Mucosa of rectum (tissue), 2 donors: ENCODE data around the gene OAS1.

Source experiments
- H3K27ac ChIP-seq, 2 donors: one replicate each; pipeline ENCODE4 v1.7.0; 2013; ENCODE audit warnings: inconsistent platforms in 2 of 2, low read depth in 2 of 2, low read length in 2 of 2
- H3K27me3 ChIP-seq, 2 donors: one replicate each; pipeline ENCODE4 v1.7.0; 2013; ENCODE audit warnings: low read length in 2 of 2; ENCODE audit not compliant: control insufficient read depth in 2 of 2, insufficient read depth in 2 of 2
- H3K36me3 ChIP-seq, 2 donors: one replicate each; pipeline ENCODE4 v1.7.0; 2013; ENCODE audit warnings: low read length in 2 of 2; ENCODE audit not compliant: control insufficient read depth in 2 of 2, insufficient read depth in 2 of 2
- H3K4me1 ChIP-seq, 2 donors: one replicate each; pipeline ENCODE4 v1.7.0; 2013; ENCODE audit warnings: low read length in 2 of 2, mild to moderate bottlenecking in 1 of 2; ENCODE audit not compliant: control insufficient read depth in 2 of 2, insufficient read depth in 2 of 2
- H3K4me3 ChIP-seq, 2 donors: one replicate each; pipeline ENCODE4 v1.7.0; 2013; ENCODE audit warnings: low read length in 2 of 2
- H3K9ac ChIP-seq, 2 donors: one replicate each; pipeline ENCODE4 v1.7.0; 2013; ENCODE audit warnings: low read length in 2 of 2, low read depth in 1 of 2, mild to moderate bottlenecking in 1 of 2
- H3K9me3 ChIP-seq, 2 donors: one replicate each; pipeline ENCODE4 v1.7.0; 2013; ENCODE audit warnings: low read length in 2 of 2; ENCODE audit not compliant: control insufficient read depth in 2 of 2
- donor health status: healthy.
- donor health status: Normal muscosa, but diverticular disease.

Gene OAS1

DNA sequence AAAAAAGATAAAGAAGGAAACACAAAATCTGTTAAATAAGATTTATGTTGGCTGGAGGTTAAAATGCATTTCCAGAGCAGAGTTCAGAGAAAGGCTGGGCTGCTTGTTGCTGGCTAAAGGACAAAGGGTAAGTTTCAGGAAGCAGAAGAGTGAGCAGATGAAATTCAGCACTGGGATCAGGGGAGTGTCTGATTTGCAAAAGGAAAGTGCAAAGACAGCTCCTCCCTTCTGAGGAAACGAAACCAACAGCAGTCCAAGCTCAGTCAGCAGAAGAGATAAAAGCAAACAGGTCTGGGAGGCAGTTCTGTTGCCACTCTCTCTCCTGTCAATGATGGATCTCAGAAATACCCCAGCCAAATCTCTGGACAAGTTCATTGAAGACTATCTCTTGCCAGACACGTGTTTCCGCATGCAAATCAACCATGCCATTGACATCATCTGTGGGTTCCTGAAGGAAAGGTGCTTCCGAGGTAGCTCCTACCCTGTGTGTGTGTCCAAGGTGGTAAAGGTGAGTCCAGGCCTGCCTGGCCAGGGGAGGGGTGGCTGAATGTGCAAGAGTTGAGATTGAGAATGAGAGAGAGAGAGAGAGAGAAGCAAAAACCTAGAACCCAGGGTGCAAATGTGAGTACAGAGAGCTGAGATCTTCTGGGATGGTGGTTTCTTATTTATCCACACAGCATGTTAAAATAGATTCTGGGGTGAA is at the start of gene OAS1:
TSS of gene OAS1 (plus strand) at position 251 of the 703 bp plus-strand sequence. CDS start at position 329, 78 bp downstream.
- H3K9me3 ChIP-seq = no peaks in the 10 kb centered on the region
- H3K9ac ChIP-seq = peak within 1 kb of the TSS; percentile 73 to 84
- peaks cover 4 to 18% of the 10 kb centered on the region in 2 donors for H3K36me3 ChIP-seq
- H3K27me3 ChIP-seq = no peaks in the 10 kb centered on the region
- H3K27ac ChIP-seq = peak within 1 kb of the TSS; percentile 94
- H3K4me3 ChIP-seq = peak within 1 kb of the TSS; percentile 90 to 97
- peaks cover 34 to 55% of the 10 kb centered on the region in 2 donors for H3K4me1 ChIP-seq

DNA sequence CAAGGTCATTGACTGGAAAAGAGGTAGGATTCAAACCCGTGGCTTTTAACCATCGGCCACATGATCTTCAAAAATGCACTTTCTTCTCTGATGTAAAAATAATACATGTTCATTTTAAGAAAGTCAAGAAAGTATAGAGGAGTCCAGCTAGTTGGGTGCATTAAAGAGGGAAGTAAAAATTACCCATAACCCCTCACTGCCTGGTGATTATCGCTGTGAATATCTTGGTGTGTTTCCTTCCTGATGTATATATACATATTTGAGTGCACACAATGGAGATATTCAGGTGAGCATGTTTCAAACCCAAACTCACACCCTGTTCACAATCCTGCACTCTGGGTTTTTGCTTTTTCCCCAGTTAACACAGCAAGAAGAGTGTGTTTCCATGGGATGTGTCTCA is 47.5 kb upstream of the OAS1 start:
- H3K9ac ChIP-seq = no peak overlapping the region
- H3K4me3 ChIP-seq = no peak overlapping the region
- H3K27me3 ChIP-seq = peaks cover 0 to 9% of the 10 kb centered on the region in 2 donors
- no peaks in the 10 kb centered on the region for H3K9me3 ChIP-seq
- H3K36me3 ChIP-seq = no peaks in the 10 kb centered on the region
- no peaks in the 10 kb centered on the region for H3K4me1 ChIP-seq
- H3K27ac ChIP-seq = no peak overlapping the region

DNA sequence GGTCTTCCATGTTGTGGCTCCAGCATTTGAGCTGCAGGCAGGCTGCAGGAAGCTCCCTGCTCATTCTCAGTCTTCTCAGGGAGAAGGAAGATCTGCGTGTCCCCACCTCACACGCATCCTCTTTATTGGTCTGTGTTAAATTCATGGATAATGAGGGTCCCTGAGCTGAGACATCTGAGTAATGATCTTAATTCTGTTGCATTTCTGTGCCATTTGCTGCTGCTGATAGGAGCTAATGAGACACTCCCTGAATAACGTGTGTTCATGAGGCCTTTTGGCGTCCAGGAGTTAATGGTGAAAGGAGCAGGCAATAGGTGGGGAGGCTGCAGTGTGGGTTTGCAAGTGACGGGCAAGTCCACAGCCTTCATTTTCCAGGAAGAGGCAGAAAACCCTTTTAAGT is 46.6 kb upstream of the OAS1 start:
- Histone ChIP-seq H3K9me3 (no peaks in the 10 kb centered on the region), H3K4me1 (no peaks in the 10 kb centered on the region), H3K27ac (no peak overlapping the region), H3K27me3 (peaks cover 0 to 9% of the 10 kb centered on the region in 2 donors), H3K36me3 (no peaks in the 10 kb centered on the region), H3K9ac (no peak overlapping the region), H3K4me3 (no peak overlapping the region)

DNA sequence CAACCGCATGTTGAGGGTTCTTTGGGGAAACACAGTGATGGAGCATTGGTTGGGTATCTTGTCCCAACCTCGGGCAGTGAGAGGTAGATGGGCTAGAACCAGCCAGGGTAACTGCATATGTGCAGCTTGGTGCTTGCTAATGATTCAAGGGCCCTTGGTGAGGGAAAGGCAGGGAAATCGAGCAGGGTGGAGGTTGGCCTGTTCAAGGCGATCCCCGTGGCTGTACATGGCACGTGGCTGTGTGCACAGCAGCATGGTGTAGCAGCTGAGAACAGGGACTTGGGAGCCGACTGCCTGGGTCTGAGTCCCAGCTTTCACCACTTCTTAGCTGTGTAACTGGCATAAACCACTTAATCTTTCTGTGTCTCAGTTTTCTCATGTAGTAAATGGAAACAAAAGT is 45.5 kb upstream of the OAS1 start:
- Histone ChIP-seq H3K27ac (no peak overlapping the region), H3K9me3 (no peaks in the 10 kb centered on the region), H3K36me3 (no peaks in the 10 kb centered on the region), H3K4me1 (no peaks in the 10 kb centered on the region), H3K4me3 (no peak overlapping the region), H3K9ac (no peak overlapping the region), H3K27me3 (peaks cover 0 to 9% of the 10 kb centered on the region in 2 donors)

DNA sequence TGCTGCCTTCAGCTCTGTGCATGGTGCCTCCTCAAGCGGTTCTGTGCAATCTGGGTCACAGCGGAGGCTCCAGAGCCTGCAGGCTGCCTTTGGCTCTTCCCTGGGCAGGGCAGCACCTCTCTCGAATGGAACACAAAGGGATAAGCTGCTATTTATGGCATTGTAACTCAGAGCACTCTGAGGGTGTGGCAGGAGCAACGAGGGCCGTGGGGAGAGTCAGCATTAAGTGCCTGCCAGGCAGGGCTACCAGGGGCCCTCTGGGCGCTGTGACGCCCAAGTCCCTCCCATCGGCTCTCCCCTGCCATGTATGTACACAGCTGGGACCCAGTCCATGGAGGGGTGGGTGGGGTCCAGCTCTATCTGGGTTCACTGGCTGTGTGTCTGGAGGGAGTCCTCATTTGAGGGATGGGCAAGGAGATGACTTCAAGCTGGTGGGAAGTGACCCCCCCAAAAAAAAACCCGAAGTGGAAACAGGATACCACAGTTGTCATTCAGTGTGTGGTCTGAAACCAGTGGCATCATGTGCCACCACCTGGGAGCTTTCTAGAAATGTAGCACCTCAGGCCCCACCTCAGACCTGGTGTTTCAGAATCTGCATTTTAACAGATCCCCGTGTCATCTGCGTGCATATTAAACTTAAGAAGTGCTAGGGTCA is 44.0 kb upstream of the OAS1 start:
- Histone ChIP-seq H3K9me3 (no peaks in the 10 kb centered on the region), H3K36me3 (no peaks in the 10 kb centered on the region), H3K4me1 (no peaks in the 10 kb centered on the region), H3K27me3 (peaks cover 0 to 5% of the 10 kb centered on the region in 2 donors), H3K9ac (no peak overlapping the region), H3K27ac (no peak overlapping the region), H3K4me3 (no peak overlapping the region)

DNA sequence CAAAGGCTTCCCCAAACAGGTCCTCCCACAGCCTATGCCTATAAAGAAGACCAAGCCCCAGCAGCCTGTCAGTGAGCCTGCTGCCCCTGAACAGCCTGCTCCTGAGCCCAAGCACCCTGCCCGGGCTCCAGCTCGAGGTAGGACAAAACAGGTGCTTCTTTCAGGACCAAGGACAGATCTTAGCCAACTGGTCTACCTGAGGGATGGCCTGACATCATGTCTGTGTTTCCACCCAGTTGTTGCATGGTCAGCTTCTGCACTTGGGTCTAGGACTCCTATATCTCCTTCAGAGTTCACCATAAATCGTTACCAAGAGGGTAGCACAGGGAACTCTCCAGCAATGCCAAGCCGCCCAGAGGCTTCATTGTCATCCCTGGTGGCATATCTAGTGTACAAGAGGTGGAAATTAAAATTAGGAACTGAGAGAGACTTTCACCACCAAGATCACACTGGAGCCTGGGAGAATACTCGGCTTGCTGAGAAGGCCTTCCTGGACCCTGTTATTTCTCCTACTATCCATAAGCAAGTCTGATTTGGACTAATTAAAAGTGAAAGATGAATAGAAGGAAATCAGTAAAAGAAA is 38.2 kb upstream of the OAS1 start:
- Histone ChIP-seq H3K4me1 (no peaks in the 10 kb centered on the region), H3K36me3 (no peaks in the 10 kb centered on the region)

DNA sequence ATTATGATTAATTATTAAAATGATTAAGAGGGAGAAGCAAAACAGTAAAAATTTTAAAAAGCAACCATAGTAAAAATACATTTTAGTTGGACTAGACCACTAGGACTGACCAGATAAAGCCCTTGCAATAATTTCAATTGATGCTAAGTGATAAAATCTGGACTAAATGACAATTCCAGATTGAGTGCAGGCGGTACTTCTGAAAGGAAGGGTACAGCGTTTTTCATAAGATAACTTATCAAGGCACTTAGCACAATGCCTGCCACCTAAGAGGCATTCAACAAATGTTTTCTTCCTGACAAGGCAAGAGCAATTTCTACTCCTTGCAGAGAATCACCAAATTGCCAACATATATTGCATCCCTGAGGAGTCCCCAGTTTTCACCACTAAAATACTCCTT is 37.7 kb upstream of the OAS1 start:
- no peak overlapping the region for H3K4me3 ChIP-seq
- no peak overlapping the region for H3K27ac ChIP-seq
- H3K27me3 ChIP-seq = peaks cover 2 to 4% of the 10 kb centered on the region in 2 donors
- no peaks in the 10 kb centered on the region for H3K4me1 ChIP-seq
- H3K9ac ChIP-seq = no peak overlapping the region
- H3K9me3 ChIP-seq = no peaks in the 10 kb centered on the region
- no peaks in the 10 kb centered on the region for H3K36me3 ChIP-seq

More for the DNA sequence above, 38.2 kb upstream of the OAS1 start:
- no peak overlapping the region for H3K4me3 ChIP-seq
- H3K27me3 ChIP-seq = peaks cover under 1 to 4% of the 10 kb centered on the region in 2 donors
- no peak overlapping the region for H3K27ac ChIP-seq
- H3K9ac ChIP-seq = no peak overlapping the region
- H3K9me3 ChIP-seq = no peaks in the 10 kb centered on the region

DNA sequence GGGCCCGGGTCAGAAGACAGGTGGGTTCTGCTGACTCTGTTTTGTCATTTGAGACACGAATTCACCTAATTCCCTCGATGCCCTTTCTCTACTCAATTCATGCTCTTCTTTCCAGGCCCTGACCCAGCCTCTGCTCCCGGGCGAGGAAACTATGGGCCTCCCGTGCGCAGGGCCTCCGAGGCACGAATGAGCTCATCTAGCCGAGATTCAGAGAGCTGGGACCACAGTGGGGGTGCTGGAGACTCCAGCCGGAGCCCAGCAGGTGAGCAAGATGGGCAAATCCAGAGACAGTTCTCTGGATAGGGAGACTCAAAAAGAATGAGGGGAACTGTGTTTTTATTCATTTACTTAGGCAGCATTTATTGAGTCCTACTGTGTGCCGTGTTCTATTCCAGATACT is 37.0 kb upstream of the OAS1 start:
- Histone ChIP-seq H3K4me3 (no peak overlapping the region), H3K4me1 (no peaks in the 10 kb centered on the region), H3K36me3 (no peaks in the 10 kb centered on the region), H3K9me3 (no peaks in the 10 kb centered on the region), H3K9ac (no peak overlapping the region), H3K27ac (no peak overlapping the region), H3K27me3 (peaks cover 2 to 4% of the 10 kb centered on the region in 2 donors)

DNA sequence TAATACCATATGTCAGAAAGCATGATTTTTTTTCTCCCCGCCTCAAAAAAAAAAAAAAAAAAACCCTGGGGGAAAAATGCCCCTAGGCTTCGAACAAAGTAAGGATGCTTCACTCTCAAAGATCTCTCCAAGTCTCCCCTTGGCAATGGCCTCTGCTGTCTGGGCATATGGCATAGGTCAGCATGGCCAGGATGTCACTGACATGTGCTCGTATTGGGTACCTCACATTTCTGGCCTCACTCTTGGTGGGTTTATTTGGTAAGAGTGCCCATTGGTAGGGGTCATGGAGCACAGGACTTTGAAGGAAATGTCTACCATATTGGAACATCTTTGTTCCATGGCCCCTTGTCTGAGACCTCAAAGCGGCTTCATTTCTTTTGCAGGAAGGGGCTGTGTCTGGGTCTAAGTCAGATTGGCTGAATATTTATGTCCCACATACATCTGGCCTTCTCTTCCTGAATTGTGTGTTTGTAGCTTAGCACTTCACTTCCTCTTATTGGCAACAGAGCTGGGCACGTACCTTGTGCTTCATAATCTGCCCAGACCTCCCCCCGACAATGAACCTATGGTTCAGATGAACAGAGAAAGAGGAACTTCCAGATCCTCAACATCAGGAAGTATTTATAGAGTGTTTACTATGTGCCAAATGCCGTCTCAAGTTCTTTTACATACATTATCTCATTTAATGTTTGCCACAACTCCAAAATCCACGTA is 36.3 kb upstream of the OAS1 start:
- peaks cover 4 to 6% of the 10 kb centered on the region in 2 donors for H3K27me3 ChIP-seq

DNA sequence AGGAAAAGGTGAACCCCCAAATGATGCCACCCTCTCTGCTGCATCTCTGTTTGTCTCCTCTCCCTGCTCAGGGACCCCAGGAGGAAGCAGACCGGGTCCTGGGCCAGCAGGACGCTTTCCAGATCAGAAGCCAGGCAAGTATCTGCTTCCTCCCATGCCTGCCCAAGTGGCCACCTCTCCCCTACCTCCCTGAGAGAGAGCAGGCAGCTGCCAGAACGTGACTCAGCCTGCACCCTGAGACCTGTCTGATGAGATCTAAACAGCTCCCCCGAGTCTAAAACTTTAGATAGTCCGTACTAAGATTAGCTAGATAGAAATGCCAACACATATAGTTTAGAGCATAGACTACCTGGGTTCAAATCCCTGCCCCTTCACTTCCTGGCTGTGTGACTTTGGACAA is 31.2 kb upstream of the OAS1 start:
- H3K4me1 ChIP-seq = no peaks in the 10 kb centered on the region
- no peaks in the 10 kb centered on the region for H3K9me3 ChIP-seq
- no peaks in the 10 kb centered on the region for H3K36me3 ChIP-seq
- H3K27ac ChIP-seq = no peak overlapping the region
- no peak overlapping the region for H3K9ac ChIP-seq
- H3K4me3 ChIP-seq = no peak overlapping the region
- H3K27me3 ChIP-seq = peaks cover 13 to 21% of the 10 kb centered on the region in 2 donors

More for the DNA sequence above, 36.3 kb upstream of the OAS1 start:
- Histone ChIP-seq H3K36me3 (no peaks in the 10 kb centered on the region), H3K4me1 (no peaks in the 10 kb centered on the region), H3K9me3 (no peaks in the 10 kb centered on the region), H3K27ac (no peak overlapping the region), H3K9ac (no peak overlapping the region), H3K4me3 (no peak overlapping the region)
